ENCODE results near the gene STK10. TPM values are rescaled to one million over a fixed set of nuclear protein-coding genes. Genes with fewer than 3 reads are reported as not detected.

STK10 gene
- total RNA-seq, 1 donor from 2014 or later, result 9.1 TPM

DNA sequence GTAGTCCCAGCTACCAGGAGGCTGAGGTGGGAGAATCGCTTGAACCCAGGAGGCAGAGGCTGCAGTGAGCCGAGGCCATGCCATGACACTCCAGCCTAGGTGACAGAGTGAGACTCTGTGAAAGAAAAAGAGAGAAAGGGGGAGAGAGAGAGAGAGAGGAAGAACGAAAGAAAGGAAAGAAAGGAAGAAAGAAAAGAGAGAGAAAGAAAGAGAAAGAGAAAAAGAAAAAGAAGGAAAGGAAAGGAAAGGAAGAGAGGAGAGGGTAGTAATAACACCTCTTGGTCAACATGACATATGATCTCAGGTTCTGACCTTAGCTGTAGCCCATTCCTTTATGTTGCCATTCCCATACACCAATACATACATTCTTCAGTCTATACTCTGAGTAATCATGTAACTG is 195.7 kb downstream of the STK10 start:
- no peak for DNase-seq (ENCODE audit: low spot score)
- no peak for ATAC-seq

Other genes with a start within 250 kb of the STK10 start
- gene FBXW11, start 181.6 kb downstream of the STK10 start, total RNA-seq, result 21.9 TPM
- not detected for gene EFCAB9, start 5.9 kb upstream of the STK10 start, total RNA-seq
- 7.1 TPM for gene UBTD2, start 95.5 kb upstream of the STK10 start, total RNA-seq